ENCODE data around the gene EPHA10. TPM values are rescaled to one million over a fixed set of nuclear protein-coding genes. Genes with fewer than 3 reads are reported as not detected.
A peak's percentile ranks its signal among the peaks of the same experiment; 100 is the strongest.
"Not testable (repeated sequence)": the region's sequence is repeated elsewhere in the genome, so short reads cannot be mapped to it uniquely, and the experiment has no call there.

The EPHA10 gene
- total RNA-seq, 2 donors from 2014 or later = 0.74 to 1.00 TPM

GRCh38 chr1:37708471-37708870 lies 56.4 kb downstream of the EPHA10 start:
- H3K4me1 Mint-ChIP-seq (ENCODE audit: low read depth) = no peaks in the 10 kb centered on the region
- peaks cover 7 to 15% of the 10 kb centered on the region in 2 donors for H3K36me3 Mint-ChIP-seq (ENCODE audit: insufficient read depth in 2 of 2)
- no peaks in the 10 kb centered on the region for H3K9me3 Mint-ChIP-seq
- no peak overlapping the region for H3K27ac Mint-ChIP-seq
- H3K27me3 Mint-ChIP-seq (ENCODE audit: low read depth) = no peaks in the 10 kb centered on the region
- no peak for DNase-seq
- no peak for ATAC-seq (replicated peaks in 1 of 2)
- no peak overlapping the region for H3K4me3 Mint-ChIP-seq

GRCh38 chr1:37705399-37705798 lies 59.5 kb downstream of the EPHA10 start:
- H3K36me3 Mint-ChIP-seq (ENCODE audit: insufficient read depth in 2 of 2) = peaks cover 16 to 25% of the 10 kb centered on the region in 2 donors
- DNase-seq (no peak), ATAC-seq (replicated peaks in 1 of 2) (no peak)
- no peak overlapping the region for H3K4me3 Mint-ChIP-seq
- no peaks in the 10 kb centered on the region for H3K9me3 Mint-ChIP-seq
- H3K4me1 Mint-ChIP-seq (ENCODE audit: low read depth) = no peaks in the 10 kb centered on the region
- H3K27me3 Mint-ChIP-seq (ENCODE audit: low read depth) = no peaks in the 10 kb centered on the region
- H3K27ac Mint-ChIP-seq = no peak overlapping the region

- Mint-ChIP-seq H3K4me1 (ENCODE audit: low read depth) (no peaks in the 10 kb centered on the region), H3K27ac (no peak overlapping the region), H3K4me3 (no peak overlapping the region), H3K36me3 (ENCODE audit: insufficient read depth in 2 of 2) (peaks cover 16 to 30% of the 10 kb centered on the region in 2 donors), H3K27me3 (ENCODE audit: low read depth) (no peaks in the 10 kb centered on the region), H3K9me3 (no peaks in the 10 kb centered on the region)
- ATAC-seq (replicated peaks in 1 of 2) = no peak
- DNase-seq = no peak
Observed at GRCh38 chr1:37704966-37705365, 60.0 kb downstream of the EPHA10 start.

- H3K9me3 Mint-ChIP-seq = no peaks in the 10 kb centered on the region
- no peak for DNase-seq
- H3K27ac Mint-ChIP-seq = no peak overlapping the region
- no peak overlapping the region for H3K4me3 Mint-ChIP-seq
- H3K36me3 Mint-ChIP-seq (ENCODE audit: insufficient read depth in 2 of 2) = peaks cover 22 to 40% of the 10 kb centered on the region in 2 donors
- no peak for ATAC-seq (replicated peaks in 1 of 2)
- H3K4me1 Mint-ChIP-seq (ENCODE audit: low read depth) = peaks cover 11% of the 10 kb centered on the region
- H3K27me3 Mint-ChIP-seq (ENCODE audit: low read depth) = no peaks in the 10 kb centered on the region
Observed at GRCh38 chr1:37703061-37703460, 61.9 kb downstream of the EPHA10 start.

GRCh38 chr1:37701051-37701450 lies 63.9 kb downstream of the EPHA10 start:
- Mint-ChIP-seq H3K4me3 (no peak overlapping the region), H3K27me3 (ENCODE audit: low read depth) (no peaks in the 10 kb centered on the region), H3K4me1 (ENCODE audit: low read depth) (peaks cover 14% of the 10 kb centered on the region), H3K27ac (no peak overlapping the region), H3K36me3 (ENCODE audit: insufficient read depth in 2 of 2) (peaks cover 21 to 43% of the 10 kb centered on the region in 2 donors), H3K9me3 (no peaks in the 10 kb centered on the region)
- no peak for ATAC-seq (replicated peaks in 1 of 2)
- DNase-seq = no peak

GRCh38 chr1:37699147-37699546 lies 65.8 kb downstream of the EPHA10 start:
- Mint-ChIP-seq H3K36me3 (ENCODE audit: insufficient read depth in 2 of 2) (peaks cover 20 to 47% of the 10 kb centered on the region in 2 donors), H3K9me3 (no peaks in the 10 kb centered on the region), H3K27me3 (ENCODE audit: low read depth) (no peaks in the 10 kb centered on the region), H3K4me3 (peak overlapping the region in 1 of 2 donors; percentile 28), H3K4me1 (ENCODE audit: low read depth) (peaks cover 17% of the 10 kb centered on the region), H3K27ac (peak overlapping the region; percentile 66)
- ATAC-seq (replicated peaks in 1 of 2) = peak in 1 of 2 donors; percentile 54
- DNase-seq = no peak

- DNase-seq (no peak), ATAC-seq (replicated peaks in 1 of 2) (no peak)
- Mint-ChIP-seq H3K27ac (peak overlapping the region; percentile 20), H3K4me3 (peak overlapping the region in 1 of 2 donors; percentile 32), H3K36me3 (ENCODE audit: insufficient read depth in 2 of 2) (peaks cover 20 to 46% of the 10 kb centered on the region in 2 donors), H3K9me3 (no peaks in the 10 kb centered on the region), H3K4me1 (ENCODE audit: low read depth) (peaks cover 20% of the 10 kb centered on the region), H3K27me3 (ENCODE audit: low read depth) (no peaks in the 10 kb centered on the region)
Observed at GRCh38 chr1:37697737-37698136, 67.2 kb downstream of the EPHA10 start.

GRCh38 chr1:37697090-37697489 lies 67.8 kb downstream of the EPHA10 start:
- Mint-ChIP-seq H3K9me3 (no peaks in the 10 kb centered on the region), H3K4me1 (ENCODE audit: low read depth) (peaks cover 20% of the 10 kb centered on the region), H3K36me3 (ENCODE audit: insufficient read depth in 2 of 2) (peaks cover 17 to 42% of the 10 kb centered on the region in 2 donors), H3K27me3 (ENCODE audit: low read depth) (no peaks in the 10 kb centered on the region), H3K4me3 (no peak overlapping the region), H3K27ac (no peak overlapping the region)
- ATAC-seq (replicated peaks in 1 of 2) = no peak
- no peak for DNase-seq

- ATAC-seq (replicated peaks in 1 of 2) (no peak), DNase-seq (no peak)
- Mint-ChIP-seq H3K27me3 (ENCODE audit: low read depth) (no peaks in the 10 kb centered on the region), H3K9me3 (no peaks in the 10 kb centered on the region), H3K27ac (peak overlapping the region; percentile 62), H3K4me1 (ENCODE audit: low read depth) (peaks cover 35% of the 10 kb centered on the region), H3K36me3 (ENCODE audit: insufficient read depth in 2 of 2) (peaks cover 8 to 25% of the 10 kb centered on the region in 2 donors), H3K4me3 (peak overlapping the region; percentile 98 to 99)
Observed at GRCh38 chr1:37692834-37693175, 72.1 kb downstream of the EPHA10 start.

GRCh38 chr1:37692078-37692833 lies 72.7 kb downstream of the EPHA10 start, which contains the start of gene CDCA8:
Gene CDCA8 (plus strand): TSS chr1:37692516. CDS start chr1:37692691, 175 bp downstream.
- Mint-ChIP-seq H3K4me3 (peak within 1 kb of the TSS; percentile 98 to 99), H3K36me3 (ENCODE audit: insufficient read depth in 2 of 2) (peaks cover 8 to 25% of the 10 kb centered on the region in 2 donors), H3K27ac (peak within 1 kb of the TSS; percentile 62), H3K4me1 (ENCODE audit: low read depth) (peaks cover 35% of the 10 kb centered on the region), H3K9me3 (no peaks in the 10 kb centered on the region), H3K27me3 (ENCODE audit: low read depth) (no peaks in the 10 kb centered on the region)
- DNase-seq = peak; percentile 98 to 99
- peak; percentile 87 to 88 for ATAC-seq (replicated peaks in 1 of 2)

- ATAC-seq (replicated peaks in 1 of 2) (peak; percentile 5 to 8), DNase-seq (peak; percentile 47 to 51)
- peaks cover 8 to 25% of the 10 kb centered on the region in 2 donors for H3K36me3 Mint-ChIP-seq (ENCODE audit: insufficient read depth in 2 of 2)
- H3K9me3 Mint-ChIP-seq = no peaks in the 10 kb centered on the region
- H3K27ac Mint-ChIP-seq = peak overlapping the region; percentile 56
- peaks cover 35% of the 10 kb centered on the region for H3K4me1 Mint-ChIP-seq (ENCODE audit: low read depth)
- H3K4me3 Mint-ChIP-seq = peak overlapping the region; percentile 98 to 99
- no peaks in the 10 kb centered on the region for H3K27me3 Mint-ChIP-seq (ENCODE audit: low read depth)
Observed at GRCh38 chr1:37691497-37692077, 73.3 kb downstream of the EPHA10 start.

- Mint-ChIP-seq H3K27me3 (ENCODE audit: low read depth) (no peaks in the 10 kb centered on the region), H3K9me3 (no peaks in the 10 kb centered on the region), H3K27ac (peak overlapping the region; percentile 96), H3K4me3 (peak overlapping the region; percentile 98 to 99), H3K4me1 (ENCODE audit: low read depth) (peaks cover 29% of the 10 kb centered on the region), H3K36me3 (ENCODE audit: insufficient read depth in 2 of 2) (peaks cover 12 to 19% of the 10 kb centered on the region in 2 donors)
- DNase-seq (no peak), ATAC-seq (replicated peaks in 1 of 2) (no peak)
Observed at GRCh38 chr1:37688926-37689325, 76.0 kb downstream of the EPHA10 start.

GRCh38 chr1:37687764-37688163 lies 77.2 kb downstream of the EPHA10 start:
- not testable (repeated sequence) for DNase-seq; H3K27me3 Mint-ChIP-seq (ENCODE audit: low read depth); H3K9me3 Mint-ChIP-seq; ATAC-seq (replicated peaks in 1 of 2)
- Mint-ChIP-seq H3K4me1 (ENCODE audit: low read depth) (peaks cover 32% of the 10 kb centered on the region), H3K4me3 (peak overlapping the region in 1 of 2 donors; percentile 98), H3K27ac (peak overlapping the region; percentile 96), H3K36me3 (ENCODE audit: insufficient read depth in 2 of 2) (peaks cover 17 to 19% of the 10 kb centered on the region in 2 donors)

Measured in activated T-cell treated with anti-CD3 and anti-CD28 coated beads, Interleukin-2, amount 50 U/mL, for 72 hours (primary cell).